GM20000 (cell line): ENCODE measurements around the gene GRAP2.

Source experiments
- DNase-seq: peaks from one replicate; pipeline ENCODE4 v3.0.0; 2012; ENCODE audit warnings: low spot score
- CTCF ChIP-seq: IDR thresholded peaks from 2 replicates; pipeline ENCODE4 v1.5.1; 2012; ENCODE audit warnings: mild to moderate bottlenecking, control low read depth; ENCODE audit errors: extremely low read depth, missing control alignments

GRAP2 gene

GRCh38 chr22:39942439-39943230, 41.8 kb downstream of the GRAP2 start:
- no peak for DNase-seq
- no peak for TF ChIP-seq CTCF

- TF ChIP-seq CTCF: no peak
- DNase-seq: no peak
Measured at GRCh38 chr22:39943337-39943736, 42.5 kb downstream of the GRAP2 start.

- TF ChIP-seq CTCF: no peak
- DNase-seq: no peak
Measured at GRCh38 chr22:39943953-39944872, 43.3 kb downstream of the GRAP2 start.

GRCh38 chr22:39946126-39946502, 45.2 kb downstream of the GRAP2 start:
- TF ChIP-seq CTCF: no peak
- DNase-seq: no peak

- no peak for DNase-seq
- TF ChIP-seq CTCF: no peak
Measured at GRCh38 chr22:39946503-39947219, 45.8 kb downstream of the GRAP2 start.

- DNase-seq: no peak
Measured at GRCh38 chr22:39947220-39948216, 46.6 kb downstream of the GRAP2 start.

More at GRCh38 chr22:39947220-39948216, 46.6 kb downstream of the GRAP2 start:
- TF ChIP-seq CTCF: no peak
